Loucy (cell line): ENCODE measurements around the gene OCIAD2.
"Not testable (repeated sequence)": the region's sequence is repeated elsewhere in the genome, so short reads cannot be mapped to it uniquely, and the experiment has no call there.

Experiments used
- H2AFZ ChIP-seq: fragments of 200-600 bp; sonication (generic); 2 replicates; pipeline ENCODE4 v1.6.0; 2016; ENCODE audit warnings: antibody characterized with exemption, mild to moderate bottlenecking, low read length, moderate library complexity
- H3F3A ChIP-seq: fragments of 200-600 bp; 2 replicates; pipeline ENCODE4 v1.6.0; 2016; ENCODE audit warnings: antibody characterized with exemption, low read depth, mild to moderate bottlenecking
- H3K27me3 ChIP-seq: fragments of 200-600 bp; sonication (generic); 2 replicates; pipeline ENCODE4 v1.6.1; 2014; ENCODE audit warnings: low read length, mild to moderate bottlenecking; ENCODE audit not compliant: insufficient read depth, poor library complexity, severe bottlenecking
- H3K36me3 ChIP-seq: fragments of 200-600 bp; sonication (generic); 2 replicates; pipeline ENCODE4 v1.6.1; 2016; ENCODE audit warnings: low read length; ENCODE audit not compliant: insufficient read depth
- H3K4me1 ChIP-seq: fragments of 200-600 bp; sonication (generic); 2 replicates; pipeline ENCODE4 v1.5.1; 2014; ENCODE audit warnings: low read length, mild to moderate bottlenecking; ENCODE audit not compliant: insufficient read depth, poor library complexity, severe bottlenecking
- H3K4me2 ChIP-seq: fragments of 200-600 bp; sonication (generic); 2 replicates; pipeline ENCODE4 v1.6.0; 2014; ENCODE audit warnings: antibody characterized with exemption, low read length, low read depth, mild to moderate bottlenecking; ENCODE audit not compliant: poor library complexity, severe bottlenecking
- H3K4me3 ChIP-seq: fragments of 200-600 bp; sonication (generic); 2 replicates; pipeline ENCODE4 v1.5.1; 2014; ENCODE audit warnings: low read length, mild to moderate bottlenecking, mixed read lengths; ENCODE audit not compliant: poor library complexity, severe bottlenecking
- H3K79me2 ChIP-seq: fragments of 200-600 bp; sonication (generic); 2 replicates; pipeline ENCODE4 v1.6.1; 2014; ENCODE audit warnings: low read length; ENCODE audit not compliant: insufficient read depth
- H3K9ac ChIP-seq: fragments of 200-600 bp; sonication (generic); 2 replicates; pipeline ENCODE4 v1.6.0; 2014; ENCODE audit warnings: mild to moderate bottlenecking, low read depth, low read length, moderate library complexity; ENCODE audit not compliant: poor library complexity, severe bottlenecking
- H3K9me2 ChIP-seq: fragments of 200-600 bp; sonication (generic); replicated peaks from 2 replicates; pipeline ENCODE4 v1.6.1; 2016; ENCODE audit warnings: low read depth, low read length, mixed read lengths
- H3K9me3 ChIP-seq: fragments of 200-600 bp; sonication (generic); 2 replicates; pipeline ENCODE4 v1.6.1; 2014; ENCODE audit warnings: mild to moderate bottlenecking, antibody characterized with exemption, low read length, low read depth; ENCODE audit not compliant: insufficient read depth
- H4K20me1 ChIP-seq: fragments of 200-600 bp; sonication (generic); 2 replicates; pipeline ENCODE4 v1.6.0; 2014; ENCODE audit warnings: antibody characterized with exemption, low read length, mild to moderate bottlenecking; ENCODE audit not compliant: insufficient read depth, poor library complexity, severe bottlenecking
- CTCF ChIP-seq: fragments of 200-600 bp; sonication (generic); conservative IDR thresholded peaks from 2 replicates; pipeline ENCODE4 v1.5.1; 2014; ENCODE audit warnings: mild to moderate bottlenecking, antibody characterized with exemption, low read length
- EZH2phosphoT487 ChIP-seq: fragments of 200-600 bp; IDR thresholded peaks from 2 replicates; pipeline ENCODE4 v1.6.1; 2018; ENCODE audit warnings: antibody characterized with exemption, mild to moderate bottlenecking, moderate library complexity, borderline replicate concordance

OCIAD2 gene

GRCh38 chr4:48931459-48931858 is 24.9 kb upstream of the OCIAD2 start:
- Histone ChIP-seq H3K4me1 (no peaks in the 10 kb centered on the region), H4K20me1 (no peaks in the 10 kb centered on the region), H3K4me2 (no peak overlapping the region), H2AFZ (no peak overlapping the region), H3K27me3 (no peaks in the 10 kb centered on the region), H3K9me2 (no peaks in the 10 kb centered on the region), H3F3A (no peaks in the 10 kb centered on the region), H3K79me2 (no peaks in the 10 kb centered on the region), H3K36me3 (no peaks in the 10 kb centered on the region), H3K9ac (no peak overlapping the region), H3K4me3 (no peak overlapping the region), H3K9me3 (no peaks in the 10 kb centered on the region)
- no peak for TF ChIP-seq CTCF
- TF ChIP-seq EZH2phosphoT487: no peak

GRCh38 chr4:48930654-48931053 is 24.1 kb upstream of the OCIAD2 start:
- Histone ChIP-seq H3K9ac (no peak overlapping the region), H2AFZ (no peak overlapping the region), H3K9me2 (no peaks in the 10 kb centered on the region), H3K36me3 (no peaks in the 10 kb centered on the region), H4K20me1 (no peaks in the 10 kb centered on the region), H3K9me3 (no peaks in the 10 kb centered on the region), H3K4me1 (no peaks in the 10 kb centered on the region), H3K79me2 (no peaks in the 10 kb centered on the region), H3K4me3 (no peak overlapping the region), H3K4me2 (no peak overlapping the region), H3K27me3 (no peaks in the 10 kb centered on the region), H3F3A (no peaks in the 10 kb centered on the region)
- TF ChIP-seq EZH2phosphoT487 (no peak), CTCF (0 out of 2 replicates have a peak, but pooled peaks have one; percentile 15)

- Histone ChIP-seq H3K9me2 (no peaks in the 10 kb centered on the region), H4K20me1 (no peaks in the 10 kb centered on the region), H3K4me1 (no peaks in the 10 kb centered on the region), H3K4me2 (no peak overlapping the region), H2AFZ (no peak overlapping the region), H3K27me3 (no peaks in the 10 kb centered on the region), H3K79me2 (no peaks in the 10 kb centered on the region), H3K9ac (no peak overlapping the region), H3K36me3 (no peaks in the 10 kb centered on the region), H3K4me3 (no peak overlapping the region), H3F3A (no peaks in the 10 kb centered on the region), H3K9me3 (no peaks in the 10 kb centered on the region)
- TF ChIP-seq CTCF: no peak
- TF ChIP-seq EZH2phosphoT487: no peak
Observed at GRCh38 chr4:48924416-48924815, 17.8 kb upstream of the OCIAD2 start.

GRCh38 chr4:48923065-48923464 is 16.5 kb upstream of the OCIAD2 start:
- not testable (repeated sequence) for H3K9me3 ChIP-seq, H3K9me2 ChIP-seq, H4K20me1 ChIP-seq, H3K79me2 ChIP-seq, H3K27me3 ChIP-seq, H3K9ac ChIP-seq, H3K4me3 ChIP-seq, H3K4me2 ChIP-seq, H3K36me3 ChIP-seq, H3K4me1 ChIP-seq, H2AFZ ChIP-seq, H3F3A ChIP-seq
